Measurements from ENCODE around the gene HDAC1.
"Not testable (repeated sequence)": the region's sequence is repeated elsewhere in the genome, so short reads cannot be mapped to it uniquely, and the experiment has no call there.

Gene HDAC1

DNA sequence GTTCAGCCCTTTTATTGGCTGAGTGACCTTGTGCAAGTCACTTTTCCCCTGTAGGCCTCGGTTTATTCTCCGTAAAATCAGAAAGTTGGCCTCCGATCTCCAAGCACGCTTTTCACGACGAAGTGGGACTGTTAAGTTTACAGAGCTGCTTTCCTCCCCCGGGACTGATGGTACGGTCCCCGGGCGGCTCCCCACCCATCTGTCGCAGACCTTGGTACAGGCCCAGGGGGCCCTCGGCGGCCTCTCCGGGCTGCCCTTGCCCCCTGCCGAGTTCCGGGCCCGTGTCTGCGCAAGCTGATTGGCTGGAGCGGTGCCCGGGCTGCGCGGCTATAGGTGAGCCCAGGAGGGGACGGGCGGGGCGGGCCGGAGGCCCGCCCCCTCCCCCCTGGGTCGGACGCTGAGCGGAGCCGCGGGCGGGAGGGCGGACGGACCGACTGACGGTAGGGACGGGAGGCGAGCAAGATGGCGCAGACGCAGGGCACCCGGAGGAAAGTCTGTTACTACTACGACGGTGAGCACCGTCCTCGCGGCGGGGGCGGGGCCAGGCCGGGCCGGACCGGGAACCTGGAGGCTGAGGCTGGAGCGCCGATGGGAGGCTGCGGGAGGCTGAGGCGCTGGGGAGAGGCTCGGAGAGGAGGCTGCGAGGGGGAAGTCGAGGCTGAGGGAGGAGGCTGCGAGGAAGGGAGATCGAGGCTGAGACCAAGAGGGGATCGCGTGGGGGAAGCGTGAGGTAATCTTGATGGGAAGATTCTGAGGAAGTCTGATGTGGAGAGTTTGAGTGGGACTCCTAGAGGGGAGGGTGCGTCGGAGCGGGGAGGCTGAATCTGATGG lies at the start of gene HDAC1:
Gene HDAC1, plus strand, starts transcription at position 376 of the 831 bp plus-strand sequence. Its CDS starts 87 bp downstream, at position 463.
- peak; percentile 99 for DNase-seq
- TF ChIP-seq POLR2A (IDR thresholded peaks at IDR 0.05; ENCODE audit: low read length): peak; percentile 51
- no peak for TF ChIP-seq GATA1 (IDR thresholded peaks at IDR 0.05; ENCODE audit: low read depth, low read length)

- TF ChIP-seq GATA1 (IDR thresholded peaks at IDR 0.05; ENCODE audit: low read depth, low read length) (no peak), POLR2A (IDR thresholded peaks at IDR 0.05; ENCODE audit: low read length) (no peak)
- DNase-seq: no peak
These were observed 49.5 kb upstream of the HDAC1 start for GRCh38 chr1:32242341-32242851.

DNA sequence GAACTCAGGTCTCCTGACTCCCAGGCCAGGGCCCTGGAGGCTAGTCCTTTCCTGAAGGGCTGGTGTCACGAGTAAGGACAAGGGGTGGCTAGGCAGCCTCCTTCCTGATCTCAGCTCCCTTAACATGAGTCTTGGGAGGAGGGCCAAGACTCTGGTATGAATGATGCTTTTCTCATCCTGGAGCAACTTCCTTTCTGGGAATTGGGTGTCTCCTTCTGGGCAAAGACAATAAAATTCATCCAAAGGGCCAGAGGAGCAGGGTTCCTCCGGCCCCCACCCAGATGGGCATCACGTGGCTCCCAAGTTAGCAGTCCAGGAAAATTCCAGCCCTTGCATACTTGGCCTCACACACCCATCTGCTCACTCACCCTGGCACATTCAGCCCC lies 45.0 kb upstream of the HDAC1 start, which contains the start of gene FAM167B:
Gene FAM167B, plus strand, starts transcription at position 335 of the 386 bp plus-strand sequence. CDS start 200 bp downstream, outside the sequence.
- TF ChIP-seq GATA1 (IDR thresholded peaks at IDR 0.05; ENCODE audit: low read depth, low read length) (no peak), POLR2A (IDR thresholded peaks at IDR 0.05; ENCODE audit: low read length) (no peak)
- no peak for DNase-seq

DNA sequence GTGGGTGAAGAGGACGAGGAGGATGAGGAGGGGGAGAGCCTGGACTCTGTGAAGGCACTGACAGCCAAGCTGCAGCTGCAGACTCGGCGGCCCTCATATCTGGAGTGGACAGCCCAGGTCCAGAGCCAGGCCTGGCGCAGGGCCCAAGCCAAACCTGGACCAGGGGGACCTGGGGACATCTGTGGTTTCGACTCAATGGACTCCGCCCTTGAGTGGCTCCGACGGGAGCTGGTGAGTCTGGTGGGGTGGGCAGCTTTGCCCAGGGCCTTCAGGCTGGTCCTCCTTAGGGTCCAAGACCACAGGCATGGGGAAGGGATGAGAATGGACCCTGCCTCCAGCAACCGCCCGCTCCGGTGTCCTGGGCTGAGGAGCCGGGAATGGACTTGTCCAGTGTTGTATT lies 44.4 kb upstream of the HDAC1 start:
- TF ChIP-seq GATA1 (IDR thresholded peaks at IDR 0.05; ENCODE audit: low read depth, low read length): no peak
- TF ChIP-seq POLR2A (IDR thresholded peaks at IDR 0.05; ENCODE audit: low read length): no peak
- DNase-seq: no peak

- TF ChIP-seq GATA1 (IDR thresholded peaks at IDR 0.05; ENCODE audit: low read depth, low read length) (no peak), POLR2A (IDR thresholded peaks at IDR 0.05; ENCODE audit: low read length) (no peak)
- peak; percentile 74 to 83 for DNase-seq
These were observed 43.6 kb upstream of the HDAC1 start for GRCh38 chr1:32247983-32248889.

DNA sequence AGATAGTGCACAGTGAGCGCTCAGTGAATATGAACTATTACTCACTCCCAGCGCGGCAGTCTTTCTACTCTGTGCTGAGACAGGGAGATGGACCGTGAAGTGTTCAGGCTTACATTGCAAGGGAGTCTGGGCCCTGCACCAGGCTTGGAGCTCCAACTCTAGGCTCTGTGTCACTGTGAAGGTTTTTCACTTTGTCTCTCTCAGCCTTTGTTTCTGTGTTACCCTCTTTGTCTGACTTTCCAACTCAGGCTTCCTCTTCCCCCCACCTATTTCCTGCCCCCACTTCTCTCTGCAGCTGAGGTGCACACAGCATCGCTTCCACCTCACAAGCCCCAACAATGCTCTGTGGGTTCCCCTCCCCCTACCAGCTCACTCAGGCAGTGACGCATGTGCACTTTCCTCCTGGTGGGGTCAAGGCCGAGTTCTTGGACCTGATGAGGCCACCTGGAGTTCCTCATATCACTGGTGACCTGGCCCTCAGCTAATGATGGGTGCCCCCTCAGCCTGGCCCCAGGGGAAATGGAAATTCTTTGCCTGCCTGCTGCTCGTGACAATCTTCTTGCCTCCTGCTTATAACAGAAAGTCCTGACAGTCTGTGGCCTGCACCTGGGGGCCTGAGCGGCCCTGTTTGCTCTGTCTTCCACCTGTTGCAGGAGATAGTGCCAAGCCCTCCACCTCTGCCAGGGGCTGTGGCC lies 41.9 kb upstream of the HDAC1 start:
- no peak for DNase-seq
- TF ChIP-seq POLR2A (IDR thresholded peaks at IDR 0.05; ENCODE audit: low read length): no peak
- no peak for TF ChIP-seq GATA1 (IDR thresholded peaks at IDR 0.05; ENCODE audit: low read depth, low read length)

- DNase-seq: no peak
- TF ChIP-seq POLR2A (IDR thresholded peaks at IDR 0.05; ENCODE audit: low read length) (no peak), GATA1 (IDR thresholded peaks at IDR 0.05; ENCODE audit: low read depth, low read length) (no peak)
These were observed 40.8 kb upstream of the HDAC1 start, which contains the start of gene LCK for GRCh38 chr1:32250893-32251716. LCK (plus strand) TSS chr1:32251265; CDS start chr1:32274330, 23,065 bp downstream.

DNA sequence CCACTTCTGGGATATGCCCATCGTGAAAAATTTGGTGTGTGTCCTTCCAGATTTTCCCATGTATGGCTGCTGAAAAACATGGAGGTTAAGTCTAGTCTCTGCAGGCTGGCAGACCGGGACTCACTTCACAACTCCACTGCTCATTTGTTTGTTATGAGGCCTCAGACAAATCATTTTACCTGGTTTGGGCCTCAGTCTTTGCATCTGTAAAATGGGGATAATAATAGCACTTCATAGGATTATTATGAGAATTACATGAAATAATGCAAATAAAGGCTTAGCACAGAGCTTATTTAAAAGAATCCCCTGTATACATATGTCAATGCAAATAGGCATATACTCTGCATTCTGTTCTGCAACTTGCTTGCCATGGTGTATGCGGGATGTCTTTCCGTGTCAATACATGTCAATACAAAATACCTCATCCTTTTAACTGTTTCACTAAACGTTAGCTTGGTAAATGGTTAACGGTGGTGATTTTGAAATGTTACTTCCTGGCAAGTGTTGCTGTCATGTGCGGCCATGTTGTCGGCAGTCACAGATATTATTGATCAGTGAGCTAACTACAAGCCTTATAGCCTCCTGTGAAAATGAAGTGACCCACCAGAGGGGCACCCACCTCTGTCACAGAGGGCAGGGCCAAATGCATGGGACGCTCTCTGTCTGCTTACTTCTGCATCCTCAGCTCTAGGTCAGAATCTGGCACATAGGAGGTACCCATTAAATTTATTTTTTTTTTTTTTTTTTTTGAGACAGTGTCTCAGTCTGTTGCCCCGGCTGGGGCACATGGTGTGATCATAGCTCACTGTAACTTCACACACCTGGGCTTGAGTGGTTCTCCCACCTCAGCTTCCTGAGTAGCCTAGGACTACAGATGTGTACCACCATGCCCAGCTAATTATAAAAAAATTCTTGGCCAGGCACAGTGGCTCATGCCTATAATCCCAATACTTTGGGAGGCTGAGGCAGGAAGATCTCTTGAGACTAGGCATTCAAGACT lies 36.5 kb upstream of the HDAC1 start:
- no peak for DNase-seq
- TF ChIP-seq POLR2A (IDR thresholded peaks at IDR 0.05; ENCODE audit: low read length) (no peak), GATA1 (IDR thresholded peaks at IDR 0.05; ENCODE audit: low read depth, low read length) (no peak)

DNA sequence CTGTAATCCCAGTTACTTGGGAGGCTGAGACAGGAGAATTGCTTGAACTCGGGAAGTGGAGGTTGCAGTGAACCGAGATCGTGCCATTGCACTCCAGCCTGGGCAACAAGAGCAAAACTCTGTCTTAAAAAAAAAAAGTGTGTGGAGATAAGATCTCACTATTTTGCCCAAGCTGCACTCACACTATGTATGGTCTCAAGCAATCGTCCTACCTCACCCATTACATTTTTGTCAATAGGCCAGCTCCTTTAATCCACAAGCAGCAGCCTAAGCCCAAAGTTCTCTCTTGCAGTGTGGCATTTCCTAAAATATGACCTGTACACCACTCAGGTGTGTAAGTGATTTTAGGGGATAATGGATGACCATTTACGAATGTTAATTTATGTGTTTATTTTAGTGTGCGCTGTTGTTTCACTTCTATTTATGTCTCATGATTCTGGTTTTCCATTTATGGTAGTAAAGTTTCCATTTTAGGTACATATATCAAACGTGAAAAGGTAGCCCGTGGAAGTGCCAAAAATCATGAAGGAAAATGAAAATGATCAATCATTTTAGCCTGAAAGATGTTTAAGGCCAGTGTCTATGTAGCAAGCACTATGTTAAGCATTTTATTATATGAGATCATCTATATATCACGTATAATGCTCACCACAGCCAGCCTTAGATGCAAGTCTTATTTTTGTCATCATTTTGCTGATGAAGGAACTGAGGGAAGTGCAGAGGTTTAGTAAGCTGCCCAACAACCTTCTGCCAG lies 35.2 kb upstream of the HDAC1 start:
- TF ChIP-seq POLR2A (IDR thresholded peaks at IDR 0.05; ENCODE audit: low read length) (no peak), GATA1 (IDR thresholded peaks at IDR 0.05; ENCODE audit: low read depth, low read length) (no peak)
- DNase-seq: no peak

GRCh38 chr1:32257227-32257508 lies 34.7 kb upstream of the HDAC1 start:
- no peak for DNase-seq
- TF ChIP-seq GATA1 (IDR thresholded peaks at IDR 0.05; ENCODE audit: low read depth, low read length) (no peak), POLR2A (IDR thresholded peaks at IDR 0.05; ENCODE audit: low read length) (no peak)

DNA sequence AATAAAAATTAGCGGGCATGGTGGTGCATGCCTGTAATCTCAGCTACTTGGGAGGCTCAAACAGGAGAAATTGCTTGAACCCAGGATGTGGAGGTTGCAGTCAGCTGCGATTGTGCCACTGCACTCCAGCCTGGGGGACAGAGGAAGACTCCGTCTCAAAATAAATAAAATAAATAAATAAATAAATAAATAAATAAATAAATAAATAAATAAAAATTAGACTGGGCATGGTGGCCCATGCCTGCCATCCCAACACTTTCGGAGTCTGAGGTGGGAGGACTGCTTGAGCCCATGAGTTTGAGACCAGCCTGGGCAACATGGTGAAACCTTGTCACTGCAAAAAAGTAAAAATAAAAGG lies 28.7 kb upstream of the HDAC1 start:
- not testable (repeated sequence) for DNase-seq

All from erythroblast (primary cell).